ENCODE data around the gene SANBR.
"Not testable (repeated sequence)": the region's sequence is repeated elsewhere in the genome, so short reads cannot be mapped to it uniquely, and the experiment has no call there.

The SANBR gene

DNA sequence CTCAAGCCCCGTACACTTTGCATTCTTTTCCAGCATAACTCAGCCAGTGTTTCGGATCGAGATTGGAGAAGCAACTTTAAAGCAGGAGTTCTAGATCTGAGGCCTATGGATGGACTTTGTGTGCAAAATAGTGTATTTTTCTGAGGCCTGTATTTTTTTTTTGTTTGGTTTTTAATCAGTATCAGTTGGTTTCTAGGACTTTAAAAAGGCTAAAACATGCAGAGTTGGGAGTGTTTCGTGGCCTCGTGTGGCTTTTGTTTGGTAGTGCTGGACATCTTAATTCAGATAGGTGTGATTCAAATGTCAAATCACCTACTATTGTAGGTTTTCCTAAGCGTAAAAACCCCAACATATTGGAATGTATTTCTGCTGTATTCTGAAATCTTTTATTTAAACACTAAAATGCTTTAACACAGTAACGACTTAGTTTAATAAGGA is 47.3 kb upstream of the SANBR start:
- Mint-ChIP-seq H3K27me3 (ENCODE audit: low read depth, poor library complexity) (no peaks in the 10 kb centered on the region), H3K27ac (peak overlapping the region; percentile 97), H3K4me1 (peaks cover 33% of the 10 kb centered on the region)

DNA sequence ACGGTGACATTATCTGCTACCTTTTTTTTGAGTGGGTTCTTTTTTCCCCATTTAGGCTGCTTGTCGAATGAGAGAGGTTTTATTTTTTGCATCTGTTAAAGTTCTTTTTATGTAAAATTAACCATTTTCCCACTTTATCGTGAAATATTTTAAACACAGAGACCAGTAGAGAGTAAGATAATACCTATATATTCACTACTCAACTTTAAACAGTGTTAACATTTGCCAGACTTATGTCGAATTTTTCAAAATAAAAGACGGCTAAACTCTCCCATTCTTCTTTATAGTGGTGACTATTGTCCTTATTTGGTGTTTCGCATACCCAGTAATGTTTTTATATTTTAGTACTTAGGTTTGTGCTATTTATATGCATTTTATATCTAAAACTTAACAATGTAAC is 46.9 kb upstream of the SANBR start:
- TF ChIP-seq CTCF (IDR thresholded peaks at IDR 0.05) = no peak
- H3K4me1 Mint-ChIP-seq = peaks cover 33% of the 10 kb centered on the region
- no peak for DNase-seq
- peak overlapping the region; percentile 97 for H3K27ac Mint-ChIP-seq
- peak overlapping the region; percentile 100 for H3K4me3 Mint-ChIP-seq
- peaks cover 41% of the 10 kb centered on the region for H3K9me3 Mint-ChIP-seq
- H3K27me3 Mint-ChIP-seq (ENCODE audit: low read depth, poor library complexity) = no peaks in the 10 kb centered on the region
- H3K36me3 Mint-ChIP-seq (ENCODE audit: low read depth) = peaks cover 43% of the 10 kb centered on the region

More for the DNA sequence above, 47.3 kb upstream of the SANBR start:
- TF ChIP-seq CTCF (IDR thresholded peaks at IDR 0.05) = no peak
- peaks cover 36% of the 10 kb centered on the region for H3K9me3 Mint-ChIP-seq
- H3K36me3 Mint-ChIP-seq (ENCODE audit: low read depth) = peaks cover 39% of the 10 kb centered on the region
- no peak for DNase-seq
- peak overlapping the region; percentile 100 for H3K4me3 Mint-ChIP-seq

GRCh38 chr2:61021228-61021660 is 44.4 kb upstream of the SANBR start:
- Mint-ChIP-seq H3K36me3 (ENCODE audit: low read depth) (peaks cover 63% of the 10 kb centered on the region), H3K27me3 (ENCODE audit: low read depth, poor library complexity) (no peaks in the 10 kb centered on the region), H3K4me1 (peaks cover 23% of the 10 kb centered on the region), H3K4me3 (no peak overlapping the region), H3K27ac (no peak overlapping the region), H3K9me3 (peaks cover 44% of the 10 kb centered on the region)
- TF ChIP-seq CTCF (IDR thresholded peaks at IDR 0.05) = no peak
- DNase-seq = no peak

DNA sequence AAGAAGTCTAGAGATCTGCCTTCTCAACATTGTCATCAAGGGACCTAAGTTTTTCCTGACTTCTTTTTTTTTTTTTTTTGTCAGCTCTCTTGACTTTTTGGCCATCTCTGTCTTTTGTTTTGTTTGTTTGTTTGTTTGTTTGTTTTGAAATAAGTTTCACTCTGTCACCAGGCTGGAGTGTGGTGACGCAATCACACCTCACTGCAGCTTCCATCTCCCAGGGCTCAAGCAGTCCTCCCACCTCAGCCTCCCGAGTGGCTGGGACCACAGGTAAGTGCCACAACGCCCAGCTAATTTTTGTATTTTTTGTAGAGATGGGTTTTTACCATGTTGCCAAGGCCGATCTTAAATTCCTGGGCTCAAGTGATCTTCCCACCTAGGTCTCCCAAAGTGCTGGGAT is 42.0 kb upstream of the SANBR start:
- no peak for DNase-seq
- peaks cover 50% of the 10 kb centered on the region for H3K9me3 Mint-ChIP-seq
- peaks cover 86% of the 10 kb centered on the region for H3K36me3 Mint-ChIP-seq (ENCODE audit: low read depth)
- H3K4me3 Mint-ChIP-seq = no peak overlapping the region
- no peak overlapping the region for H3K27ac Mint-ChIP-seq
- no peak for TF ChIP-seq CTCF (IDR thresholded peaks at IDR 0.05)
- no peaks in the 10 kb centered on the region for H3K27me3 Mint-ChIP-seq (ENCODE audit: low read depth, poor library complexity)
- peaks cover 11% of the 10 kb centered on the region for H3K4me1 Mint-ChIP-seq

DNA sequence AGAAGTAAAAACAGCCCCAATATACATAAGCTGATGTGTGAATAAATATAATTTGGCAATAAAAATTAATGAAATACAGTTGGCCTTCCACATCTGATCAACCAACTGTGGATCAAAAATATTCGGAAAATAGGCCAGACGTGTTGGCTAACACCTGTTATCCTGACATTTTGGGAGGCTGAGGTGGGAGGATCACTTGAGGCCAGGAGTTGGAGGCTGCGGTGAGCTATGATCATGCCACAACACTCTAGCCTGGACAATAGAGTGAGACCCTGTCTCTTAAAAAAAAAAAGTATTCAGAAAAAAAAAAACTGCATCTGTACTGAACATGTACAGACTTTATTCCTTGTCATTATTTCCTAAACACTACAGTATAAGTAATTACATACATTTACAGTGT is 36.1 kb upstream of the SANBR start:
- Mint-ChIP-seq H3K36me3 (ENCODE audit: low read depth) (peaks cover 89% of the 10 kb centered on the region), H3K4me3 (no peak overlapping the region), H3K27ac (no peak overlapping the region), H3K27me3 (ENCODE audit: low read depth, poor library complexity) (no peaks in the 10 kb centered on the region), H3K9me3 (peaks cover 27% of the 10 kb centered on the region), H3K4me1 (no peaks in the 10 kb centered on the region)
- DNase-seq = no peak
- no peak for TF ChIP-seq CTCF (IDR thresholded peaks at IDR 0.05)

GRCh38 chr2:61034592-61034991 is 31.1 kb upstream of the SANBR start:
- not testable (repeated sequence) for H3K27me3 Mint-ChIP-seq (ENCODE audit: low read depth, poor library complexity); H3K4me3 Mint-ChIP-seq; DNase-seq; H3K27ac Mint-ChIP-seq; H3K4me1 Mint-ChIP-seq
- Mint-ChIP-seq H3K9me3 (peaks cover 72% of the 10 kb centered on the region), H3K36me3 (ENCODE audit: low read depth) (peaks cover 98% of the 10 kb centered on the region)

DNA sequence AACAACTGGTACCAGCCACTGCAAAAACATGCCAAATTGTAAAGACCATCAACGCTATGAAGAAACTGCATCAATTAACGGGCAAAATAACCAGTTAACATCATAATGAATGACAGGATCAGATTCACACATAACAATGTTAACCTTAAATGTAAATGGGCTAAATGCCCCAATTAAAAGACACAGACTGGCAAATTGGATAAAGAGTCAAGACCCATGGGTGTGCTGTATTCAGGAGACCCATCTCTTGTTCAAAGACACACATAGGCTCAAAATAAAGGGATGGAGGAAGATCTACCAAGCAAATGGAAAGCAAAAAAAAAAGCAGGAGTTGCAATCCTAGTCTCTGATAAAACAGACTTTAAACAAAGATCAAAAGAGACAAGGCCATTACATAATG is 29.0 kb upstream of the SANBR start:
- H3K4me3 Mint-ChIP-seq; H3K27me3 Mint-ChIP-seq (ENCODE audit: low read depth, poor library complexity); DNase-seq; H3K4me1 Mint-ChIP-seq; H3K27ac Mint-ChIP-seq: not testable (repeated sequence)
- Mint-ChIP-seq H3K9me3 (peaks cover 80% of the 10 kb centered on the region), H3K36me3 (ENCODE audit: low read depth) (peaks cover 99% of the 10 kb centered on the region)

All from nephron progenitor cell (in vitro differentiated cells).